SK-N-SH treated with all-trans-retinoic acid at 6 μM for 48 hours (cell line): ENCODE measurements around the gene GBP4.

Source experiments
- ATAC-seq: fragments of 200-7000 bp; cut with Tn5 transposase; 3 replicates; pipeline ENCODE4 v1.9.1; 2020; ENCODE audit warnings: mild to moderate bottlenecking, moderate library complexity
- ARNTL ChIP-seq: fragments of 450-650 bp; formaldehyde crosslinking; IDR thresholded peaks from 2 replicates; pipeline ENCODE4 v1.5.0; 2020; ENCODE audit warnings: low read depth, mild to moderate bottlenecking, moderate library complexity, borderline replicate concordance
- BACH2 ChIP-seq: fragments of 250-450 bp; sonication (Bioruptor Pico); IDR thresholded peaks from 2 replicates; pipeline ENCODE4 v1.9.0; 2021; ENCODE audit warnings: mild to moderate bottlenecking, borderline replicate concordance
- CREB5 ChIP-seq: fragments of 250-450 bp; sonication (Bioruptor Pico); IDR thresholded peaks from 2 replicates; pipeline ENCODE4 v1.5.1; 2020; ENCODE audit warnings: low read depth, mild to moderate bottlenecking, moderate library complexity
- CSDC2 ChIP-seq: fragments of 250-450 bp; sonication (Bioruptor Pico); IDR thresholded peaks from 2 replicates; pipeline ENCODE4 v1.5.0; 2020; ENCODE audit warnings: mild to moderate bottlenecking, moderate library complexity
- CSRNP3 ChIP-seq: fragments of 250-450 bp; sonication (Bioruptor Pico); IDR thresholded peaks from 2 replicates; pipeline ENCODE4 v1.5.1; 2021; ENCODE audit warnings: mild to moderate bottlenecking, moderate library complexity
- ESRRG ChIP-seq: fragments of 250-450 bp; sonication (Bioruptor Pico); IDR thresholded peaks from 2 replicates; pipeline ENCODE4 v1.6.1; 2021; ENCODE audit warnings: mild to moderate bottlenecking
- GLIS3 ChIP-seq: fragments of 250-450 bp; sonication (Bioruptor Pico); IDR thresholded peaks from 2 replicates; pipeline ENCODE4 v1.5.0; 2020; ENCODE audit warnings: mild to moderate bottlenecking, moderate library complexity
- ISL1 ChIP-seq: fragments of 250-450 bp; sonication (Bioruptor Pico); IDR thresholded peaks from 2 replicates; pipeline ENCODE4 v2.1.2; 2022; ENCODE audit warnings: mild to moderate bottlenecking, moderate library complexity
- OSR1 ChIP-seq: fragments of 250-450 bp; sonication (Bioruptor Pico); IDR thresholded peaks from 2 replicates; pipeline ENCODE4 v1.8.0; 2022; ENCODE audit warnings: moderate library complexity, mild to moderate bottlenecking, inconsistent platforms
- PATZ1 ChIP-seq: fragments of 250-450 bp; sonication (Bioruptor Pico); IDR thresholded peaks from 2 replicates; pipeline ENCODE4 v1.8.0; 2020; ENCODE audit warnings: mild to moderate bottlenecking, moderate library complexity, borderline replicate concordance
- POU6F1 ChIP-seq: fragments of 250-450 bp; sonication (Bioruptor Pico); IDR thresholded peaks from 2 replicates; pipeline ENCODE4 v1.8.0; 2021; ENCODE audit warnings: low read depth, mild to moderate bottlenecking, moderate library complexity, borderline replicate concordance
- PPARA ChIP-seq: fragments of 250-450 bp; sonication (Bioruptor Pico); IDR thresholded peaks from 2 replicates; pipeline ENCODE4 v1.5.0; 2020; ENCODE audit warnings: mild to moderate bottlenecking, borderline replicate concordance
- RARB ChIP-seq: fragments of 250-450 bp; sonication (Bioruptor Pico); IDR thresholded peaks from 2 replicates; pipeline ENCODE4 v1.8.0; 2021; ENCODE audit warnings: mild to moderate bottlenecking, moderate library complexity
- TCF4 ChIP-seq: fragments of 250-450 bp; sonication (Bioruptor Pico); IDR thresholded peaks from 2 replicates; pipeline ENCODE4 v1.8.0; 2021; ENCODE audit warnings: mild to moderate bottlenecking, moderate library complexity, borderline replicate concordance
- TOX ChIP-seq: fragments of 250-450 bp; sonication (Bioruptor Pico); IDR thresholded peaks from 2 replicates; pipeline ENCODE4 v1.8.0; 2021; ENCODE audit warnings: mild to moderate bottlenecking, moderate library complexity, borderline replicate concordance
- ZC3H10 ChIP-seq: fragments of 250-450 bp; sonication (Bioruptor Pico); IDR thresholded peaks from 2 replicates; pipeline ENCODE4 v1.5.1; 2021; ENCODE audit warnings: mild to moderate bottlenecking, moderate library complexity
- ZFP3 ChIP-seq: fragments of 250-450 bp; sonication (Bioruptor Pico); IDR thresholded peaks from 2 replicates; pipeline ENCODE4 v1.5.0; 2020; ENCODE audit warnings: mild to moderate bottlenecking, moderate library complexity
- ZFP30 ChIP-seq: fragments of 450-650 bp; formaldehyde crosslinking; IDR thresholded peaks from 2 replicates; pipeline ENCODE4 v1.5.0; 2022; ENCODE audit warnings: mild to moderate bottlenecking, moderate library complexity
- ZNF565 ChIP-seq: fragments of 450-650 bp; formaldehyde crosslinking; conservative IDR thresholded peaks from 2 replicates; pipeline ENCODE4 v1.5.0; 2020; ENCODE audit warnings: low read depth, mild to moderate bottlenecking, moderate library complexity
- ZNF70 ChIP-seq: fragments of 450-650 bp; formaldehyde crosslinking; IDR thresholded peaks from 2 replicates; pipeline ENCODE4 v1.5.0; 2020; ENCODE audit warnings: mild to moderate bottlenecking, moderate library complexity
- ZNF8 ChIP-seq: fragments of 450-650 bp; formaldehyde crosslinking; IDR thresholded peaks from 2 replicates; pipeline ENCODE4 v1.5.0; 2020; ENCODE audit warnings: mild to moderate bottlenecking, moderate library complexity

GBP4 gene

GRCh38 chr1:89203166-89203565, 4.4 kb upstream of the GBP4 start:
- TF ChIP-seq BACH2 (CRISPR knock-in tag): no peak
- no peak for TF ChIP-seq PPARA
- no peak for TF ChIP-seq ARNTL (CRISPR knock-in tag)
- no peak for TF ChIP-seq ZFP3
- TF ChIP-seq CREB5: no peak
- no peak for TF ChIP-seq CSDC2 (CRISPR knock-in tag)
- TF ChIP-seq ZNF8 (CRISPR knock-in tag): no peak
- TF ChIP-seq OSR1 (CRISPR knock-in tag): no peak
- no peak for TF ChIP-seq RARB (CRISPR knock-in tag)
- TF ChIP-seq TOX (CRISPR knock-in tag): no peak
- TF ChIP-seq, all 23 proteins: peak for 0

GRCh38 chr1:89201106-89201794, 2.5 kb upstream of the GBP4 start:
- ATAC-seq: peak; percentile 29; the same call in 2 of the 3 replicates
- TF ChIP-seq ZNF8 (CRISPR knock-in tag) (no peak), PATZ1 (no peak), TOX (CRISPR knock-in tag) (no peak), ZC3H10 (CRISPR knock-in tag) (no peak), GLIS3 (no peak), RARB (CRISPR knock-in tag) (no peak), POU6F1 (CRISPR knock-in tag) (no peak), ZNF70 (CRISPR knock-in tag) (no peak), ZFP3 (no peak), ZFP30 (CRISPR knock-in tag) (no peak)

More at GRCh38 chr1:89203166-89203565, 4.4 kb upstream of the GBP4 start:
- peak; percentile 68 for ATAC-seq

- ATAC-seq: peak; percentile 83
- peak; percentile 89; the same call in 1 of the 2 replicates for TF ChIP-seq GLIS3
- 0 out of 2 replicates have a peak, but pooled peaks have one; percentile 15 for TF ChIP-seq ZNF8 (CRISPR knock-in tag)
- TF ChIP-seq TCF4 (CRISPR knock-in tag): peak; percentile 98
- TF ChIP-seq PATZ1: no peak
- TF ChIP-seq ZFP30 (CRISPR knock-in tag): no peak
- no peak for TF ChIP-seq PPARA
- peak; percentile 93 for TF ChIP-seq CSRNP3 (CRISPR knock-in tag)
- no peak for TF ChIP-seq RARB (CRISPR knock-in tag)
- TF ChIP-seq ESRRG (CRISPR knock-in tag): peak; percentile 93; the same call in 1 of the 2 replicates
- no peak for TF ChIP-seq TOX (CRISPR knock-in tag)
- TF ChIP-seq ISL1 (CRISPR knock-in tag): peak; percentile 85
- TF ChIP-seq CSDC2 (CRISPR knock-in tag): no peak
- peak; percentile 76 for TF ChIP-seq CREB5
- no peak for TF ChIP-seq ZNF70 (CRISPR knock-in tag)
- TF ChIP-seq ZC3H10 (CRISPR knock-in tag): no peak
- 0 out of 2 replicates have a peak, but pooled peaks have one; percentile 30 for TF ChIP-seq ZFP3
- no peak for TF ChIP-seq ZNF565
- no peak for TF ChIP-seq ARNTL (CRISPR knock-in tag)
- no peak for TF ChIP-seq OSR1 (CRISPR knock-in tag)
- no peak for TF ChIP-seq POU6F1 (CRISPR knock-in tag)
Measured at GRCh38 chr1:89200663-89201062, 1.9 kb upstream of the GBP4 start.
